Glutamatergic neuron (in vitro differentiated cells): Measurements from ENCODE around the gene TNFRSF19. TPM values are rescaled to one million over a fixed set of nuclear protein-coding genes. Genes with fewer than 3 reads are reported as not detected.

Source experiments
- DNase-seq: peaks from one replicate; pipeline ENCODE4 v3.0.0; 2022
- H3K27ac Mint-ChIP-seq: one replicate; pipeline ENCODE4 v1.8.0; 2020; ENCODE audit warnings: mild to moderate bottlenecking, mixed read lengths, inconsistent platforms; ENCODE audit not compliant: unreplicated experiment
- H3K27me3 Mint-ChIP-seq: one replicate; pipeline ENCODE4 v1.8.0; 2020; ENCODE audit warnings: mild to moderate bottlenecking, moderate library complexity, mixed read lengths, inconsistent platforms; ENCODE audit not compliant: unreplicated experiment
- H3K36me3 Mint-ChIP-seq: one replicate; pipeline ENCODE4 v1.8.0; 2020; ENCODE audit warnings: mild to moderate bottlenecking, mixed read lengths, inconsistent platforms; ENCODE audit not compliant: unreplicated experiment
- H3K4me1 Mint-ChIP-seq: one replicate; pipeline ENCODE4 v1.8.0; 2020; ENCODE audit warnings: mild to moderate bottlenecking, low read depth, mixed read lengths, inconsistent platforms; ENCODE audit not compliant: unreplicated experiment
- H3K4me3 Mint-ChIP-seq: one replicate; pipeline ENCODE4 v1.8.0; 2020; ENCODE audit warnings: mild to moderate bottlenecking, mixed read lengths, inconsistent platforms; ENCODE audit not compliant: unreplicated experiment
- H3K9me3 Mint-ChIP-seq: one replicate; pipeline ENCODE4 v1.8.0; 2020; ENCODE audit warnings: mild to moderate bottlenecking, moderate library complexity, mixed read lengths, inconsistent platforms; ENCODE audit not compliant: unreplicated experiment
- total RNA-seq: library from RNA; stranded (reverse); fragmentation: NEBNext Ultra II Directional; extraction: Animal tissue kit (Norgen Biotek cat#: 25700); gene quantifications from one replicate; pipeline ENCODE4 v1.2.1, GENCODE V29; 2021; ENCODE audit not compliant: unreplicated experiment
- TF ChIP-seq, protein P1 (sequence below): fragments of 200-600 bp; sonication (generic); IDR thresholded peaks from one replicate; pipeline ENCODE4 v1.5.0; 2021; ENCODE audit not compliant: partially characterized antibody, unreplicated experiment

The TNFRSF19 gene
- total RNA-seq, 1 donor from 2014 or later, result 188 TPM

GRCh38 chr13:23567906-23568460 lies 2.2 kb upstream of the TNFRSF19 start:
- Mint-ChIP-seq H3K27me3 (peaks cover 7% of the 10 kb centered on the region), H3K27ac (peak overlapping the region; percentile 96), H3K4me1 (peaks cover 26% of the 10 kb centered on the region), H3K9me3 (peaks cover 14% of the 10 kb centered on the region), H3K4me3 (peak overlapping the region; percentile 69), H3K36me3 (no peaks in the 10 kb centered on the region)
- peak; percentile 78 for DNase-seq
- TF ChIP-seq, protein P1, sequence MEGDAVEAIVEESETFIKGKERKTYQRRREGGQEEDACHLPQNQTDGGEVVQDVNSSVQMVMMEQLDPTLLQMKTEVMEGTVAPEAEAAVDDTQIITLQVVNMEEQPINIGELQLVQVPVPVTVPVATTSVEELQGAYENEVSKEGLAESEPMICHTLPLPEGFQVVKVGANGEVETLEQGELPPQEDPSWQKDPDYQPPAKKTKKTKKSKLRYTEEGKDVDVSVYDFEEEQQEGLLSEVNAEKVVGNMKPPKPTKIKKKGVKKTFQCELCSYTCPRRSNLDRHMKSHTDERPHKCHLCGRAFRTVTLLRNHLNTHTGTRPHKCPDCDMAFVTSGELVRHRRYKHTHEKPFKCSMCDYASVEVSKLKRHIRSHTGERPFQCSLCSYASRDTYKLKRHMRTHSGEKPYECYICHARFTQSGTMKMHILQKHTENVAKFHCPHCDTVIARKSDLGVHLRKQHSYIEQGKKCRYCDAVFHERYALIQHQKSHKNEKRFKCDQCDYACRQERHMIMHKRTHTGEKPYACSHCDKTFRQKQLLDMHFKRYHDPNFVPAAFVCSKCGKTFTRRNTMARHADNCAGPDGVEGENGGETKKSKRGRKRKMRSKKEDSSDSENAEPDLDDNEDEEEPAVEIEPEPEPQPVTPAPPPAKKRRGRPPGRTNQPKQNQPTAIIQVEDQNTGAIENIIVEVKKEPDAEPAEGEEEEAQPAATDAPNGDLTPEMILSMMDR, result no peak

- Mint-ChIP-seq H3K4me1 (peaks cover 28% of the 10 kb centered on the region), H3K4me3 (peak overlapping the region; percentile 97), H3K9me3 (peaks cover 19% of the 10 kb centered on the region), H3K36me3 (no peaks in the 10 kb centered on the region), H3K27ac (peak overlapping the region; percentile 98), H3K27me3 (peaks cover 8% of the 10 kb centered on the region)
- TF ChIP-seq, protein P1, result no peak
- DNase-seq, result no peak
These were observed 706 bp downstream of the TNFRSF19 start for GRCh38 chr13:23570921-23571315.

- Mint-ChIP-seq H3K36me3 (no peaks in the 10 kb centered on the region), H3K9me3 (peaks cover 18% of the 10 kb centered on the region), H3K27ac (peak overlapping the region; percentile 98), H3K4me3 (peak overlapping the region; percentile 97), H3K4me1 (peaks cover 28% of the 10 kb centered on the region), H3K27me3 (peaks cover 8% of the 10 kb centered on the region)
- TF ChIP-seq, protein P1, result no peak
- no peak for DNase-seq
These were observed 1.2 kb downstream of the TNFRSF19 start for GRCh38 chr13:23571431-23571830.

DNA sequence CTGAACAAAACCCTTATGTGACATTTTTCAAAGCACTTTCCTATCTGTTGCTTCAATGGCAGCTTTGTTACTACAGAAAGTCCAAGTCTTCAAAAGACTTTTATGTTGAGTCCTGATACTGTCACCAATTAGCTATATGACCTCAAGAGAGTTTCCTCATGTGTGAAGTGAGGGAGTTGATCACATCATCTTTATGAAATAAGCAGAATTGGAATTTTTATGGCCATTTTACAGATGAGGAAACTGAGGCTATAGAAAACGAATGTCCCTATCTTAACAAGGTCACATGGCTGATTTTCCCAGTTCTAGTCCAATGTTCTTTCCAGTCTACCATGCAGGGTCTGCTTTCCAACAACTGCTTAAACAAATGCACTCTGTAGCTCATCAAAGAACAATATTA lies 2.6 kb downstream of the TNFRSF19 start:
- Mint-ChIP-seq H3K9me3 (peaks cover 19% of the 10 kb centered on the region), H3K4me1 (peaks cover 31% of the 10 kb centered on the region), H3K27me3 (peaks cover 11% of the 10 kb centered on the region), H3K27ac (peak overlapping the region; percentile 98), H3K4me3 (peak overlapping the region; percentile 97), H3K36me3 (peaks cover 5% of the 10 kb centered on the region)
- TF ChIP-seq, protein P1, result no peak
- DNase-seq, result no peak

DNA sequence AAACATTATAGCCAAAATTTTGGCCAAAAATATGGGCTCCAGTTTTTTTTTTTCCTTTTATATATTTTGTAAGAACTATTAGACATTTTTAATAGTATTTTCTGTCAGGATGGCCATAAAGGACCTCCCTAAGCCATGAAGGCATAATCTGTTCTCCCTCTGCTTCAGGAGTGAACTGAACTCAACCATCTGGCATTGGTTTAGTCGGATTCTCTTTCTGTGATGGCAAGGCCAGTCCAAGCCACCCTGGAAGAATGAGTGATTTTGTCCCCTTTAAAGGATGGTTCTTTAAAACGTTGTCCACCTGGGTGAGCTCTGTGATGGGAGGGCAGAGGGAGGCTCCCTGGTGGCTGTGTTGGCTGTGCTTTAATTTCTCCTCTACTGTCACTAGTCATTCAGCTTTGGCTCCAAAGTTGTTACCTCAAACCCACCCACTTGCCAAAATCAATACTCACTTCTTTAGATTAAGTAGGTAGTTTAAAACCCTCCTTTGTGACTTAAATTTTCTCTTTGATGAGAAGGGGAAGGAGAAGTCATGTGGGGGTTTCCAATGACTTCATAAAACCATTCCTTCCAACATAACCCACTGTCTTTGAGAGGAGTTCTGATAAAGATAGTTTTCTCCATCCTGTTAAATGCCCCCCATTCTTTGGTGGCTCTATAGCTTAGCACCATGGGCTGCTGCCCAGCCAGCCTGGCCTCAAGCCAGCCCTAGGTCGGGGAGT lies 4.4 kb downstream of the TNFRSF19 start:
- H3K36me3 Mint-ChIP-seq, result peaks cover 5% of the 10 kb centered on the region
- H3K27me3 Mint-ChIP-seq, result peaks cover 14% of the 10 kb centered on the region
- H3K9me3 Mint-ChIP-seq, result peaks cover 19% of the 10 kb centered on the region
- peaks cover 21% of the 10 kb centered on the region for H3K4me1 Mint-ChIP-seq
- H3K4me3 Mint-ChIP-seq, result peak overlapping the region; percentile 82
- H3K27ac Mint-ChIP-seq, result no peak overlapping the region
- no peak for DNase-seq
- TF ChIP-seq, protein P1, result no peak
